ENCODE data around the gene UCHL5. TPM values are rescaled to one million over a fixed set of nuclear protein-coding genes. Genes with fewer than 3 reads are reported as not detected.

Gene UCHL5
- total and polyA plus RNA-seq, 2 donors (not counting 1 experiment from before 2014, with no cell fraction given), result 7.8 to 31.5 TPM

- Mint-ChIP-seq H3K9me3 (ENCODE audit: insufficient read depth) (peaks cover 9% of the 10 kb centered on the region), H3K4me3 (no peak overlapping the region), H3K4me1 (peaks cover 5% of the 10 kb centered on the region), H3K27me3 (no peaks in the 10 kb centered on the region), H3K27ac (no peak overlapping the region)
- no peak overlapping the region for H2AFZ ChIP-seq (ENCODE audit: insufficient read depth, low read depth, low read length, poor library complexity, severe bottlenecking)
- ATAC-seq (ENCODE audit: low read depth) (no peak), DNase-seq (no peak)
- intact Hi-C loops (cut with micrococcal nuclease), result no loop called here
- H3K9ac ChIP-seq (ENCODE audit: low read length), result no peak overlapping the region
- CTCF ChIA-PET, result interaction anchor here (0.7 to 1.5 kb wide), 2 partner anchors 14 to 531 kb away, joined by 3 to 7 read pairs; no protein-coding TSS in a partner anchor
- no peaks in the 10 kb centered on the region for H3K27me3 ChIP-seq (replicated peaks in 1 of 4; ENCODE audit: control extremely low read depth in 1 of 4, control insufficient read depth in 3 of 4, insufficient read depth in 4 of 4, low read length in 3 of 4)
- no peaks in the 10 kb centered on the region for H4K20me1 ChIP-seq (ENCODE audit: control insufficient read depth, insufficient read depth, low read length, poor library complexity, severe bottlenecking)
- H3K27ac ChIP-seq (ENCODE audit: low read length in 2 of 2), result no peak overlapping the region
- TF ChIP-seq CTCF (IDR thresholded peaks at IDR 0.05), result no peak
- H3K9me3 ChIP-seq (ENCODE audit: control extremely low read depth in 1 of 3, control insufficient read depth in 2 of 3, insufficient read depth in 1 of 3, low read length in 2 of 3), result peaks cover 2 to 3% (median 3%) of the 10 kb centered on the region in 3 donors
- H3K4me1 ChIP-seq (ENCODE audit: control insufficient read depth in 2 of 2, insufficient read depth in 2 of 2, low read length in 2 of 2), result no peaks in the 10 kb centered on the region
- no peak overlapping the region for H3K4me3 ChIP-seq (ENCODE audit: control extremely low read depth in 1 of 5, extremely low read depth in 1 of 5, insufficient read depth in 1 of 5, low read depth in 2 of 5, low read length in 4 of 5)
- POLR2A ChIA-PET, result interaction anchor here (0.6 kb wide), 1 partner anchor 344 kb away, joined by 3 read pairs; no protein-coding TSS in a partner anchor
- H3K79me2 ChIP-seq (ENCODE audit: control insufficient read depth, insufficient read depth, low read length), result no peaks in the 10 kb centered on the region
- no CpG with 5 or more reads among the region's 5 CpGs for WGBS (ENCODE audit: insufficient coverage)
- no peak overlapping the region for H3K4me2 ChIP-seq (replicated peaks; ENCODE audit: low read depth, low read length, poor library complexity, severe bottlenecking)
- H3K36me3 ChIP-seq (replicated peaks in 1 of 2; ENCODE audit: control extremely low read depth in 1 of 2, control insufficient read depth in 1 of 2, extremely low read depth in 1 of 2, insufficient read depth in 2 of 2, low read length in 1 of 2), result no peaks in the 10 kb centered on the region
Measured at GRCh38 chr1:193005785-193006184, 53.4 kb downstream of the UCHL5 start.

- H3K27ac Mint-ChIP-seq, result no peak overlapping the region
- Histone ChIP-seq H3K79me2 (ENCODE audit: control insufficient read depth, insufficient read depth, low read length) (no peaks in the 10 kb centered on the region), H3K27ac (ENCODE audit: low read length in 2 of 2) (no peak overlapping the region), H3K36me3 (replicated peaks in 1 of 2; ENCODE audit: control extremely low read depth in 1 of 2, control insufficient read depth in 1 of 2, extremely low read depth in 1 of 2, insufficient read depth in 2 of 2, low read length in 1 of 2) (no peaks in the 10 kb centered on the region), H3K4me1 (ENCODE audit: control insufficient read depth in 2 of 2, insufficient read depth in 2 of 2, low read length in 2 of 2) (no peaks in the 10 kb centered on the region), H3K27me3 (replicated peaks in 1 of 4; ENCODE audit: control extremely low read depth in 1 of 4, control insufficient read depth in 3 of 4, insufficient read depth in 4 of 4, low read length in 3 of 4) (no peaks in the 10 kb centered on the region), H3K4me2 (replicated peaks; ENCODE audit: low read depth, low read length, poor library complexity, severe bottlenecking) (no peak overlapping the region), H2AFZ (ENCODE audit: insufficient read depth, low read depth, low read length, poor library complexity, severe bottlenecking) (no peak overlapping the region), H4K20me1 (ENCODE audit: control insufficient read depth, insufficient read depth, low read length, poor library complexity, severe bottlenecking) (no peaks in the 10 kb centered on the region), H3K9me3 (ENCODE audit: control extremely low read depth in 1 of 3, control insufficient read depth in 2 of 3, insufficient read depth in 1 of 3, low read length in 2 of 3) (peaks cover 0 to 7% (median 1%) of the 10 kb centered on the region in 3 donors), H3K4me3 (ENCODE audit: control extremely low read depth in 1 of 5, extremely low read depth in 1 of 5, insufficient read depth in 1 of 5, low read depth in 2 of 5, low read length in 4 of 5) (no peak overlapping the region), H3K9ac (ENCODE audit: low read length) (no peak overlapping the region)
- peaks cover 5% of the 10 kb centered on the region for H3K4me1 Mint-ChIP-seq
- H3K27me3 Mint-ChIP-seq, result no peaks in the 10 kb centered on the region
- TF ChIP-seq EZH2 (IDR thresholded peaks at IDR 0.05; ENCODE audit: borderline replicate concordance, insufficient read depth, low read depth, low read length, poor library complexity, severe bottlenecking), result no peak
- TF ChIP-seq CTCF (IDR thresholded peaks at IDR 0.05), result peak; percentile 20
- DNase-seq (no peak), ATAC-seq (ENCODE audit: low read depth) (no peak)
- ChIA-PET POLR2A (no interaction called here), CTCF (interaction anchor here (1.0 to 2.2 kb wide), 3 partner anchors 191 to 370 kb away, joined by 3 to 6 read pairs (median 4); no protein-coding TSS in a partner anchor)
- intact Hi-C loops (cut with micrococcal nuclease), result no loop called here
- 100% methylated on average over 1 of the region's 1 CpG for WGBS (ENCODE audit: insufficient coverage)
- peaks cover 8% of the 10 kb centered on the region for H3K9me3 Mint-ChIP-seq (ENCODE audit: insufficient read depth)
- H3K4me3 Mint-ChIP-seq, result no peak overlapping the region
Measured at GRCh38 chr1:192998536-192998935, 60.6 kb downstream of the UCHL5 start.
